Epithelial cell of proximal tubule (primary cell): Measurements from ENCODE around the gene SMTNL2. TPM values are rescaled to one million over a fixed set of nuclear protein-coding genes. Genes with fewer than 3 reads are reported as not detected.
"Not testable (repeated sequence)": the region's sequence is repeated elsewhere in the genome, so short reads cannot be mapped to it uniquely, and the experiment has no call there.

Experiments used
- DNase-seq: peaks from one replicate; pipeline ENCODE4 v3.0.0-alpha.2; 2011; ENCODE audit warnings: low read depth
- H3K4me3 ChIP-seq: 2 replicates; pipeline ENCODE4 v1.5.1; 2011; ENCODE audit warnings: low read depth, mild to moderate bottlenecking, low read length
- total RNA-seq: library from RNA; depleted of rRNA; stranded (reverse); fragments of >200 nt; gene quantifications from 2 replicates; pipeline ENCODE4 v1.2.3, GENCODE V29; 2015
- TF ChIP-seq, protein P1 (sequence below): conservative IDR thresholded peaks from 2 replicates; pipeline ENCODE4 v1.5.1; 2012; ENCODE audit warnings: low read depth, mild to moderate bottlenecking, low read length

Gene SMTNL2
- total RNA-seq, 1 donor from 2014 or later, result 1.3 TPM

DNA sequence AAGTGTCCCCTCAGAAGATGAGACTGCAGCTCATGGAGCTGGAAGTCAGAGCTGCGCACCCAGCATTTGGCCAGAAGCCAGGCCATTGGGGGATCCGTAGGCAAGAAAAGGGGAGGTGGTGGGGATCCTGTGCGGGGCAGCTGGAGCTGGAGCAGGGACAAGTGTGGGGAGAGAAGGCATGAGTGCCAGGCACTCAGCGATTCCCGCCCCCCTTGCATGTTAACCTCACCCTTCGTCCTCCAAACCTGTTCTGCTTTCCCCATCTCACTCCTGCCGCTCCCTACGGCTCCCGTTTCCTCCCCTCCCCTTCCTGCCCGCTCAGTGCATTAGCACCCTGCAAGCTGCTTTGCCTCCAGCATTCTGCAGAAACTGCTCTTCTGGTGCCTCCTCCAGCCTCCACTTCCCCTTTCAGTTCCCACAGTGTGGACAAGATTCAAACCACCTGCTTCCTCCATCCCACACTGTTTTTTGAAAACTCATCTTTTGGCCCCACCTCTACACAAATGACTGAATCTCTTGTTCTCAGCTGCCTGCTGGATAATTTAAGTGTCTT is 51.6 kb downstream of the SMTNL2 start:
- no peak for DNase-seq
- TF ChIP-seq, protein P1, sequence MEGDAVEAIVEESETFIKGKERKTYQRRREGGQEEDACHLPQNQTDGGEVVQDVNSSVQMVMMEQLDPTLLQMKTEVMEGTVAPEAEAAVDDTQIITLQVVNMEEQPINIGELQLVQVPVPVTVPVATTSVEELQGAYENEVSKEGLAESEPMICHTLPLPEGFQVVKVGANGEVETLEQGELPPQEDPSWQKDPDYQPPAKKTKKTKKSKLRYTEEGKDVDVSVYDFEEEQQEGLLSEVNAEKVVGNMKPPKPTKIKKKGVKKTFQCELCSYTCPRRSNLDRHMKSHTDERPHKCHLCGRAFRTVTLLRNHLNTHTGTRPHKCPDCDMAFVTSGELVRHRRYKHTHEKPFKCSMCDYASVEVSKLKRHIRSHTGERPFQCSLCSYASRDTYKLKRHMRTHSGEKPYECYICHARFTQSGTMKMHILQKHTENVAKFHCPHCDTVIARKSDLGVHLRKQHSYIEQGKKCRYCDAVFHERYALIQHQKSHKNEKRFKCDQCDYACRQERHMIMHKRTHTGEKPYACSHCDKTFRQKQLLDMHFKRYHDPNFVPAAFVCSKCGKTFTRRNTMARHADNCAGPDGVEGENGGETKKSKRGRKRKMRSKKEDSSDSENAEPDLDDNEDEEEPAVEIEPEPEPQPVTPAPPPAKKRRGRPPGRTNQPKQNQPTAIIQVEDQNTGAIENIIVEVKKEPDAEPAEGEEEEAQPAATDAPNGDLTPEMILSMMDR, result no peak
- H3K4me3 ChIP-seq, result no peak overlapping the region

DNA sequence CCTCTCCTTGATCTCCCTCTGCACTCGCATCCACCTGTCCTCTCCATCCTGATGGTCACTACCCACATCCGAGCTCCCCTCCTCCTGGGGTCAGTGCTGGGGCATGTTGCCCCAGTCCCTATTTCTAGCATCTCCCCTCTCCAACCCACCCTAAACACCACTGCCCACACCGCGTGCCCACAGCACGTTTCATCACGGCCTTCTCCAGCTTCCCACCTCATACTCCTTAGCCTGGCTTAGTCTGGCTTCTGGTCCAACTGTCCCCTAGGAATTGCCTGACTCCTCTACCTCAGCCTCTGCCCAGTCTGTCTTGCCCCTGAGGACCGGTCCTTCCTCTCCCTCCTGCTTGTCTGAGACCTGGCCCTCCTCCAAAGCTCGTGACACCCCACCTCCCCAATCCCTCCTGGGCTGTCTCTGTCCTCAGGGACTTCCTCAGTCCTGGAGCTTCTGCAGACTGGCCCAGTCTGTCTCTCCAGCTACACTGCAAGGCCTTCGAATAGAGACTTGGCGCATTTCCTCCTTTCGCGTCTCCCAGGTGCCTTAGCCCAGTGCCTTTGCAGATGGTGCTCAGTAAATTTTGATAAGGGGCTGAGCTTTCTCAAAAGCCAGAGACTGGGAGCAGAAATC is 52.3 kb downstream of the SMTNL2 start:
- H3K4me3 ChIP-seq, result no peak overlapping the region
- TF ChIP-seq, protein P1, result no peak
- no peak for DNase-seq

DNA sequence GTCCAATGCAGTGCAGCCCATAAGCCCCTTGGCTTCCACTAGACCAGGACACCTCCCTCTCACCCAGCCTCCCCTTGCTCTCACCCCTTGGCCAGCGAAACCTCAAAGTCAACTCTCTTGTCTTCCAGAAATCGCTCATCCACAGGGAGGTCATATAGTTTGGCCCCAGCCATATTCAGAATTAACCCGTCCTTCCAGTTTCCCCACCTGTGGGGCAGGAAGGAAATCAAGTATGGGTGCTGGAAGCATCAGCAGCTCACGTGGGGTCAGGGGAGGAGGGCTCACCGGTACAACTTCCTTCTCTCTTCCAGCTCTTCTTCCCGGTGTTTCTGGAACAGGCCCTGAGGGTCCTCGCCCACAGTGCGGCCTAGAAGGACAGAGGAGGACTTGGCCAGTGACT is 54.4 kb downstream of the SMTNL2 start:
- not testable (repeated sequence) for DNase-seq, H3K4me3 ChIP-seq

DNA sequence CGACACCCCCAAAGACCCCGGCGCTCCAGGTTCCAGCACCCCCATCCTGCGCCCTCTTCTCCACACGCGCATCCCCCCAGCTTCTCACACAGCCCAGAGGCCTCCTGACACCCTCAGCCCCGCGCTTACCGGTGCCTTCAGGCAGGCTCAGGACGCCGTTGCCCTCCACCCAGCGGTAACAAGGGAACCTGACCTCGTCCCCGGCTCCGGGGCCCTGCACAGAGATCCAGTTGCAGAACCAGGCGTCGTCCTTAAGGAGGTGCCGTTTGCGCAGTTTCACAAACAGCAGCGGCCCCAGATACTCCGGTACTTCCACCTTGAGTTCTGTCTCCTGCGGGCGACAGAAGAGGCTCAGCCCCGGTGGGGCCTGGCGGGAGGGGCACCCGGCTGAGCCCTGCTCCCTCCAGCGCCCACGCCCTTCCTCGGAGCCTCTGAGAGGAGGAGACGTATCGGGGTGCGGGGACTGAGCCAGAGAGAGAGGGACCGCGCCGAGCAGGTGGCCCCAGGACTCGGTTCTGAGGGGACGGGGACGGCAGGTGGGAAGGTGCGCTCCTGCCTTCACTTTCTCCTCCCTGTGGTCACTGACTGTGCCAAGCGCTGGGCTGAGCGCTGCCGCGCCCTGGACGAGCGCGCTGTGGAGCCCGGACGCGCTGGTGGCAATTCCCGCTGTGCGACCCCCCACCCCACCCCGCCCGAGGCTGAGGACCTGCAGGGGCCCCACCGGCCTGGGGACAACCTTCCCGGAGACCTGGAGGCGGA is 55.2 kb downstream of the SMTNL2 start:
- not testable (repeated sequence) for DNase-seq, H3K4me3 ChIP-seq
- TF ChIP-seq, protein P1, result peak; percentile 29

DNA sequence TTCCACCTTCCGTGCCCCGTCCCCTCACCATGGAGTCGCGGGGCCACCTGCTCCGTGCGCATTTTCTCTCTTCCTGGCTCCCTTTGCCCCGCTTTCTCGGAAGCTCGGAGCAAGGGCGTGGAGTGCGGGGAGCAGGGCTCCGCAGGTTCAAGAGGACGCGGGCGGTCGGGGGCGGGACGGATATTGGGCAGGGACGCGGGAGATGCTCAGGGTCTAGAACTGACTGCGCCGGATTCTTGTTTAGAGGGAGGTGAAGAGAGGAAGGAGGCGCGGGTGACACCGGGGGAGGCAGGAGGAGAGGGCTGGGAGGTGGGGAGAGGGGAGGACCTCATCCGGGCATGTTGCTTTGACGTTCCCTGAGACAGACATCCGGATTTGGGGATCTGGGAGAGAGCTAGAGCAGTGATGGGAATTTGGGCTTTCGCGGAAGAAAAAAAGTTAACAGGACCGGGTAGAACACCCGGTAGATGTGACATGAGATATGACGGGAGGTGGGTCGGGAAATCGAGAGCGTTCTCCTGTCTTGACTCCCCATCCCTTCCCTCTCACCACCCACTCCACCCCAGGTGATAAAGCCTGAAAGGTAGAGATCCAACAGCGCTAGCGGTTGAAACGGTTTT is 56.4 kb downstream of the SMTNL2 start:
- H3K4me3 ChIP-seq, result not testable (repeated sequence)

DNA sequence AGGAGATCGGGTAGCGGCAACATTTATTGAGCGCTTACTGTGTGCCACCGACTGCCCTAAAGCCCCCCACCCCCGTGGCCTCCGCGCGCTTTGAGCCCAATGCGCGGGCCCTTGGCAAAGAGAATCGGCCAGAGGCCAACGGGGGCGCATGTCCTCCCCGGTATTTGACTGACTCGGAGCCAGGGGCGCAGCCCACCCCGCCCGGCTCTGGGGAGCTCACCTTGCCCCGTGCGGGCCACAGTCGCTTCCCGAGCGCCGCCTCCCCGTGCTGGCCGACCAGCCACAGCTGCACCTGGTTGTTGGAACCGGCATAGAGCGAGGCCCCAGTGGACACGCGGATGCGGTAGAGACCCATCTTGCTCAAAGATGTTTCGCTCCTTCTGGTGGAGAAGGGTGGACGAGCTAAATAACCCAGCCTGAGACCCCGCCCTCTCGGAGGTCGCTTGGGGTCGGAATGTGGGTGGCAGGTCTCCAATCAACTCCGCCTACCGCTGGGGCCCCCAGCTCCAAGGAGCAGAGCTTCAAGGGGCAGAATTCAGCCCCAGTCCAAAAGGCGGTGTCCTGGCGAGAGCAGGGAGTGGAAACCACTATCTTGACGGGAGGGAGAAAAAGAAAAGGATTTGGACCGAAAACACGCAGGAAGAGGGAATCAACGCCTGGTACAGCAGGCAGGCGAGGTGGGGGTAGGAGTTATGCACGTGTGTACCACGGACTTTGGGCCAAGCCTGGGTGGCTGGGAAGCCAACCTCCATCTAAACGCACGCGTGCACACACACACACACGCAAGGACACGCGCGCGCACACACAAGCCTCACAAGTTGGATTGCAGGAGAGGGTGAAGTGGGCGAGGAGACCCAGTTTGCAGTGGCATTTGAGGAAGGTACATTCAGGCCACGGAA is 57.2 kb downstream of the SMTNL2 start, which contains the start of gene ALOX15:
TSS of gene ALOX15 (minus strand) at position 382 of the 899 bp plus-strand sequence. CDS start at position 355, 27 bp downstream.
- TF ChIP-seq, protein P1, result no peak
- no peak within 1 kb of the TSS for H3K4me3 ChIP-seq
- no peak for DNase-seq

More for the DNA sequence above, 56.4 kb downstream of the SMTNL2 start:
- not testable (repeated sequence) for DNase-seq

DNA sequence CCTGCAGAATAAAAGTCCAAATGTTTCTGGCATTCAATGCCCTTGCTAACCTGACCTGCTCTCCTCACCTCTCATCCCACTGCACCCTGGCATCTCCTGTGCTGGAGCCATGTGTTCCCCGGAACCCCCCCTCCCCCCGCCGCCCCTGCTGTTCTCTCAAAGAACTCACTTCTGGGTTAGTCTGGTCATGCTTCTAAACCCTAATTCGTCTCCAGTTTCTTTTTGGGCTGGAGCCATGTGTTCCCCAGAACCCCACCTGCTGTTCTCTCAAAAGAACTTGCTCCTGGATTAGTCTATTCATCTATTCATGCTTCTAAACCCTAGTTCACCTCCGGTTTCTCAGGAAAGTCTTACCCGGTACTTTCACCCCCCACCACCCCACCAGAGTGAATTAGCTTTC is 58.0 kb downstream of the SMTNL2 start:
- H3K4me3 ChIP-seq, result no peak overlapping the region
- TF ChIP-seq, protein P1, result no peak
- no peak for DNase-seq
